Spleen (tissue), 11 donors: ENCODE results near the gene PPP1R2B. TPM values are rescaled to one million over a fixed set of nuclear protein-coding genes. Genes with fewer than 3 reads are reported as not detected.

Experiments
- DNase-seq: peaks from one replicate; pipeline ENCODE4 v3.0.0-alpha.2; 2020
- H3K27ac ChIP-seq, 8 donors: fragments of 200-600 bp; sonication (generic) in 7 of 8; 1 replicate in 4 of 8; 2 replicates in 4 of 8; pipeline versions ENCODE4 v1.5.0 to v1.8.0; 2016 to 2021; ENCODE audit warnings: inconsistent platforms in 4 of 8, mild to moderate bottlenecking in 4 of 8, moderate library complexity in 1 of 8
- H3K27me3 ChIP-seq, 7 donors: fragments of 200-600 bp; sonication (generic) in 6 of 7; replicated peaks in 1 of 7; 1 replicate in 4 of 7; 2 replicates in 3 of 7; pipeline versions ENCODE4 v1.5.0 to v1.8.0; 2016 to 2021; ENCODE audit warnings: inconsistent platforms in 3 of 7, mild to moderate bottlenecking in 1 of 7
- H3K36me3 ChIP-seq, 6 donors: fragments of 200-600 bp; sonication (generic) in 5 of 6; 1 replicate in 4 of 6; 2 replicates in 2 of 6; pipeline versions ENCODE4 v1.5.0 to v1.8.0; 2016 to 2021; ENCODE audit warnings: inconsistent platforms in 2 of 6
- H3K4me1 ChIP-seq, 6 donors: fragments of 200-600 bp; sonication (generic) in 5 of 6; 1 replicate in 3 of 6; 2 replicates in 3 of 6; pipeline versions ENCODE4 v1.5.0 to v1.8.0; 2016 to 2021; ENCODE audit warnings: inconsistent platforms in 3 of 6
- H3K4me3 ChIP-seq, 8 donors: fragments of 200-600 bp; sonication (generic) in 7 of 8; 1 replicate in 4 of 8; 2 replicates in 4 of 8; pipeline versions ENCODE4 v1.5.0 to v1.8.0; 2016 to 2021; ENCODE audit warnings: inconsistent platforms in 4 of 8, mild to moderate bottlenecking in 4 of 8, moderate library complexity in 2 of 8
- H3K9me3 ChIP-seq, 8 donors: fragments of 200-600 bp; sonication (generic) in 7 of 8; 1 replicate in 4 of 8; 2 replicates in 4 of 8; pipeline versions ENCODE4 v1.5.0 to v1.8.0; 2016 to 2021; ENCODE audit warnings: inconsistent platforms in 4 of 8
- CTCF ChIP-seq, 11 experiments: fragments of 200-600 bp in 7 of 11; fragments of 450-650 bp in 4 of 11; sonication (generic) in 4 of 11; IDR thresholded peaks in 8 of 11; conservative IDR thresholded peaks in 3 of 11; 1 replicate in 7 of 11; 2 replicates in 4 of 11; pipeline versions ENCODE4 v1.4.0 to v1.8.0; 2016 to 2021; ENCODE audit warnings: antibody characterized with exemption in 11 of 11, inconsistent platforms in 4 of 11, mild to moderate bottlenecking in 1 of 11
- POLR2A ChIP-seq, 3 donors: fragments of 450-650 bp; IDR thresholded peaks; one replicate each; pipeline ENCODE4 v1.5.1; 2017; ENCODE audit warnings: antibody characterized with exemption in 3 of 3, mild to moderate bottlenecking in 1 of 3
- POLR2AphosphoS5 ChIP-seq, 3 donors: sonication (generic); formaldehyde crosslinking; IDR thresholded peaks; one replicate each; pipeline ENCODE4 v1.5.1; 2017; ENCODE audit warnings: antibody characterized with exemption in 3 of 3
- WGBS, 5 donors: extraction: QIAGEN DNeasy Blood & Tissue Kit in 3 of 5; methylation state at CpG; one replicate each; pipeline versions ENCODE4 v1.1.5 to v1.1.7; 2013 to 2018; 5-methylcytosine and 5-hydroxymethylcytosine counted together
- intact Hi-C: fragments of 100-400 bp; cut with DNase I; formaldehyde crosslinking; loops from one replicate; pipeline ENCODE4 v1.15.0; 2023; ENCODE audit warnings: low total_unique reads
- polyA plus RNA-seq, 3 donors: library from polyadenylated mRNA; stranded (reverse); fragments of 200-250 nt; gene quantifications; one replicate each; pipeline ENCODE4 v1.2.1, GENCODE V29; 2013
- total RNA-seq, 7 donors: library from RNA; depleted of rRNA in 3 of 7; stranded (reverse); fragments of >200 nt in 3 of 7; fragmentation: NEBNext Ultra II Directional in 4 of 7; extraction: Animal tissue kit (Norgen Biotek cat#: 25700) in 4 of 7; gene quantifications; one replicate each; pipeline versions ENCODE4 v1.1.0 to v1.2.1, GENCODE V29; 2016 to 2021
- donor health status: healthy with polysubstance abuse.
- donor health status: DM: no; HTN: no; CAD: no; lungs with moderate emphysema.
- donor health status: DM: no; HTN: no; CAD: no.
- donor health status: Bipolar disorder and iron deficiency.
- donor health status: healthy.
- donor health status: DM: no; HTN: no; CAD: no.
- donor health status: DM: yes; HTN: yes; CAD: no.

Gene PPP1R2B
- total and polyA plus RNA-seq, 10 donors, result 0.03 to 0.04 TPM; not detected in 8

DNA sequence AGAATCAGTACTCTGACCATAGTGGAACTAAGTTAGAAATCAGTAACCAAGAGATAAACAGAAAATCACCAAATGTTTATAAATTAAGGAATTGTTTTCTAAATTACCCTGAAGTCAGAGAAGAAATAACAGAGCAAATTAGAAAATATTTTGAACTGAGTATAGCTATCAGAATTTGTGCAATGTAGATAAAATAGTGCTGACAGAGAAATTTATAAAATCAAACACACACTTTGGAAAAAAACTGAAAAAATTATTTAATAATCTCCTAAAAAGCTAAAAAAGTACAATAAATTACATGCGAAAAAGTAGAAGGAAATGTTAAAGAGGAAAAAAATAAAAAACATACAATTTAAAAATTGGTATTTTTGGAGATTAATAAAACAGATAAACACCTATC lies 37.1 kb upstream of the PPP1R2B start:
- H3K4me1 ChIP-seq, result no peaks in the 10 kb centered on the region
- no peak for TF ChIP-seq POLR2A (IDR thresholded peaks at IDR 0.05)
- no peak for TF ChIP-seq CTCF (IDR thresholded peaks at IDR 0.05 in 8 of 11, conservative IDR thresholded peaks at IDR 0.05 in 3 of 11)
- no peak for TF ChIP-seq POLR2AphosphoS5 (IDR thresholded peaks at IDR 0.05)
- intact Hi-C loops, result no loop called here
- H3K4me3 ChIP-seq, result no peak overlapping the region
- no peaks in the 10 kb centered on the region for H3K9me3 ChIP-seq
- no peak overlapping the region for H3K27ac ChIP-seq
- H3K27me3 ChIP-seq, result no peaks in the 10 kb centered on the region
- no peaks in the 10 kb centered on the region for H3K36me3 ChIP-seq
- DNase-seq, result no peak
- WGBS, 5 donors, result 88 to 98% (median 91%) methylated on average over 1 of the region's 1 CpG

GRCh38 chr5:156815988-156816599 lies 34.0 kb upstream of the PPP1R2B start:
- Histone ChIP-seq H3K4me3 (no peak overlapping the region), H3K27ac (no peak overlapping the region), H3K9me3 (no peaks in the 10 kb centered on the region), H3K36me3 (no peaks in the 10 kb centered on the region), H3K27me3 (no peaks in the 10 kb centered on the region), H3K4me1 (no peaks in the 10 kb centered on the region)
- TF ChIP-seq CTCF (IDR thresholded peaks at IDR 0.05 in 8 of 11, conservative IDR thresholded peaks at IDR 0.05 in 3 of 11), result peak in 3 of 11 experiments; percentile 12 to 29 (median 19)
- no peak for TF ChIP-seq POLR2A (IDR thresholded peaks at IDR 0.05)
- TF ChIP-seq POLR2AphosphoS5 (IDR thresholded peaks at IDR 0.05), result no peak
- 72 to 77% (median 76%) methylated on average over 6 of the region's 6 CpGs for WGBS, 5 donors
- no peak for DNase-seq
- intact Hi-C loops, result no loop called here

- intact Hi-C loops, result no loop called here
- Histone ChIP-seq H3K9me3 (no peaks in the 10 kb centered on the region), H3K36me3 (no peaks in the 10 kb centered on the region), H3K4me3 (no peak overlapping the region), H3K4me1 (no peaks in the 10 kb centered on the region), H3K27ac (no peak overlapping the region), H3K27me3 (no peaks in the 10 kb centered on the region)
- no peak for TF ChIP-seq CTCF (IDR thresholded peaks at IDR 0.05 in 8 of 11, conservative IDR thresholded peaks at IDR 0.05 in 3 of 11)
- no peak for TF ChIP-seq POLR2AphosphoS5 (IDR thresholded peaks at IDR 0.05)
- TF ChIP-seq POLR2A (IDR thresholded peaks at IDR 0.05), result no peak
- DNase-seq, result no peak
- WGBS, 5 donors, result 74 to 91% (median 86%) methylated on average over 3 of the region's 3 CpGs
Measured at GRCh38 chr5:156819537-156819936, 30.6 kb upstream of the PPP1R2B start.

DNA sequence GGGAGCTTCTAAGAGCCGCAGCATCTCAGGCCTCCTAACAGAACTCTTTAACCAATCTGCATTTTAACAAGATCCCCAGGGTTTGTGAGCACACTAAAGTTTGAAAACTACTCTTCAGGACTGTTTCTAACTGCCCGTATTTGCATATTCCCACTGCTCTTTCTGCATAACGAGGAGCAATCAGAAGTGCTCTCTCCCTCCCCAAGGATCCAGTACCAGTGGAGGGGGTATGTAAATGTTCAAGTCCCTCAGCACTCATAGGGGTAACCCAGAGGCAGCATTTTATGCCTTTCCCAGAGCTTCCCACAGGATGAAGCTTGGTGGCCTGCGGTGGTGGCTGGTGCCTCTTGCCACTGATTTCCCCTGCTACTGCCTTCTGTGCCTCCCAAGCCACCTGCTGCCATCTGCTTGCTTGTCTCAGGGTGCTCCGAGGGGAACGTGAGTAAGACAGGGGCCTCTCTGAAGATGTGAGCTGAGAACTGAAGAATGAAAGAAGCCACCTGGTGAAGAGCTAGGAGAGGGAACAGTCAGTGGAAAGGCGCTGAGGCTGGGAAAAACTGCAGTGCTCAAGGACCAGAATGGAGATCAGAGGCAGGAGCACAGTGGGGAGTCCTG lies 30.0 kb upstream of the PPP1R2B start:
- no peaks in the 10 kb centered on the region for H3K36me3 ChIP-seq
- TF ChIP-seq CTCF (IDR thresholded peaks at IDR 0.05 in 8 of 11, conservative IDR thresholded peaks at IDR 0.05 in 3 of 11) (no peak), POLR2AphosphoS5 (IDR thresholded peaks at IDR 0.05) (no peak), POLR2A (IDR thresholded peaks at IDR 0.05) (no peak)
- H3K9me3 ChIP-seq, result no peaks in the 10 kb centered on the region
- 74 to 86% (median 83%) methylated on average over 7 of the region's 7 CpGs for WGBS, 5 donors
- H3K27me3 ChIP-seq, result no peaks in the 10 kb centered on the region
- no peak for DNase-seq
- intact Hi-C loops, result no loop called here
- no peak overlapping the region for H3K27ac ChIP-seq
- no peak overlapping the region for H3K4me3 ChIP-seq
- H3K4me1 ChIP-seq, result no peaks in the 10 kb centered on the region
